HepG2 (cell line): ENCODE results near the gene BCL2. TPM values are rescaled to one million over a fixed set of nuclear protein-coding genes. Genes with fewer than 3 reads are reported as not detected.

Source experiments
- ATAC-seq: fragments of 200-7000 bp; cut with Tn5 transposase; 3 replicates; pipeline ENCODE4 v1.9.1; 2020; ENCODE audit warnings: mild to moderate bottlenecking, moderate library complexity
- BruUV-seq: library from RNA; stranded (reverse); fragments of 400-500 nt; replicated peaks from 2 replicates; lab custom pipeline; 2021; lab: Mats Ljungman, UMichigan
- CTCF ChIA-PET: fragments of 300-600 bp; formaldehyde crosslinking; extraction: SDS; loops from one replicate; lab custom pipeline; 2021; ENCODE audit warnings: low total read pairs, inconsistent platforms, low intra/inter-chr PET ratio; lab: Yijun Ruan, JAX
- POLR2A ChIA-PET: fragments of 350-600 bp; sonication (Branson Sonifier 250); formaldehyde crosslinking; loops from one replicate; lab custom pipeline; 2020; ENCODE audit warnings: antibody characterized with exemption, inconsistent platforms; lab: Yijun Ruan, JAX
- DNase-seq: peaks from one replicate; pipeline ENCODE4 v3.0.0-alpha.2; 2015; ENCODE audit warnings: low spot score
- FAIRE-seq: peaks from 3 replicates; lab custom pipeline; 2011; peaks lifted over from hg19 to GRCh38; lab: Jason Lieb, UNC
- H2AFZ ChIP-seq: one replicate; pipeline ENCODE4 v1.6.1; 2011; ENCODE audit warnings: low read length, inconsistent platforms
- H3K27ac ChIP-seq: fragments of 300-600 bp; 3 replicates; pipeline ENCODE4 v1.8.0; 2011; ENCODE audit warnings: mixed run types, mild to moderate bottlenecking, mixed read lengths, low read length, inconsistent platforms; ENCODE audit not compliant: insufficient read depth; ENCODE audit errors: extremely low read length
- H3K27me3 ChIP-seq, 2 experiments: fragments of 200-600 bp in 1 of 2; 2 replicates in 1 of 2; 3 replicates in 1 of 2; pipeline versions ENCODE4 v1.6.0 to v1.8.0; 2011; ENCODE audit warnings: low read length in 2 of 2, mild to moderate bottlenecking in 2 of 2, moderate library complexity in 2 of 2, inconsistent platforms in 1 of 2; ENCODE audit not compliant: insufficient read depth in 2 of 2, control insufficient read depth in 1 of 2
- H3K36me3 ChIP-seq, 2 experiments: fragments of 200-600 bp in 1 of 2; replicated peaks in 1 of 2; 2 replicates in 1 of 2; 3 replicates in 1 of 2; pipeline versions ENCODE4 v1.5.1 to v1.8.0; 2011; ENCODE audit warnings: low read length in 2 of 2, inconsistent platforms in 1 of 2; ENCODE audit not compliant: insufficient read depth in 2 of 2, control insufficient read depth in 1 of 2
- H3K4me1 ChIP-seq: 2 replicates; pipeline ENCODE4 v1.5.1; 2012; ENCODE audit warnings: low read length, inconsistent platforms; ENCODE audit not compliant: insufficient read depth
- H3K4me2 ChIP-seq: 2 replicates; pipeline ENCODE4 v1.6.0; 2011; ENCODE audit warnings: low read depth, low read length, inconsistent platforms
- H3K4me3 ChIP-seq, 3 experiments: fragments of 200-600 bp in 1 of 3; sonication (generic), shearing (Covaris generic) in 1 of 3; replicated peaks in 1 of 3; 2 replicates each; pipeline ENCODE4 v1.5.1; 2011 to 2016; ENCODE audit warnings: low read length in 3 of 3, inconsistent platforms in 2 of 3, low read depth in 2 of 3, mild to moderate bottlenecking in 2 of 3, control low read depth in 1 of 3, mixed read lengths in 1 of 3; ENCODE audit not compliant: insufficient read depth in 1 of 3
- H3K79me2 ChIP-seq: one replicate; pipeline ENCODE4 v1.6.1; 2011; ENCODE audit warnings: low read length, inconsistent platforms; ENCODE audit not compliant: insufficient read depth
- H3K9ac ChIP-seq: 2 replicates; pipeline ENCODE4 v1.6.0; 2011; ENCODE audit warnings: mild to moderate bottlenecking, low read depth, low read length, inconsistent platforms; ENCODE audit not compliant: insufficient read depth
- H3K9me3 ChIP-seq: 2 replicates; pipeline ENCODE4 v1.5.1; 2012; ENCODE audit warnings: mild to moderate bottlenecking, low read length
- H4K20me1 ChIP-seq: 2 replicates; pipeline ENCODE4 v1.6.0; 2011; ENCODE audit warnings: inconsistent platforms, mild to moderate bottlenecking, low read length, moderate library complexity; ENCODE audit not compliant: insufficient read depth
- HNRNPUL1 ChIP-seq: fragments of 200-400 bp; formaldehyde crosslinking; IDR thresholded peaks from 2 replicates; pipeline ENCODE4 v1.6.1; 2017; ENCODE audit warnings: low read depth, mild to moderate bottlenecking, low read length, moderate library complexity
- MATR3 ChIP-seq: sonication (generic); formaldehyde crosslinking; IDR thresholded peaks from 2 replicates; pipeline ENCODE4 v1.4.0; 2020; ENCODE audit warnings: missing genetic modification reagents
- NPAS2 ChIP-seq: sonication (generic); formaldehyde crosslinking; IDR thresholded peaks from 2 replicates; pipeline ENCODE4 v1.8.0; 2022; ENCODE audit warnings: mild to moderate bottlenecking, missing genetic modification reagents, borderline replicate concordance
- TAF15 ChIP-seq: fragments of 200-400 bp; formaldehyde crosslinking; IDR thresholded peaks from one replicate; pipeline ENCODE4 v1.6.1; 2018; ENCODE audit warnings: mild to moderate bottlenecking, low read depth, low read length; ENCODE audit not compliant: poor library complexity, severe bottlenecking
- ZBED4 ChIP-seq: sonication (generic); formaldehyde crosslinking; IDR thresholded peaks from 2 replicates; pipeline ENCODE4 v1.4.0; 2020; ENCODE audit warnings: missing genetic modification reagents, borderline replicate concordance
- ZNF543 ChIP-seq: sonication (generic); formaldehyde crosslinking; IDR thresholded peaks from 2 replicates; pipeline ENCODE4 v1.4.0; 2020; ENCODE audit warnings: mild to moderate bottlenecking, missing genetic modification reagents
- WGBS: methylation state at CpG from one replicate; pipeline ENCODE4 v1.1.6; 2017; ENCODE audit warnings: low lambda C conversion rate; 5-methylcytosine and 5-hydroxymethylcytosine counted together
- in situ Hi-C: cut with HindIII; loops from 2 replicates; pipeline ENCODE4 v1.10.0; 2017; ENCODE audit warnings: low pct_unique_long_range_greater_than_20kb; ENCODE audit not compliant: extremely low pct_ligation_motif_present
- intact Hi-C: fragments of 100-400 bp; cut with micrococcal nuclease; formaldehyde crosslinking; loops from one replicate; pipeline ENCODE4 v1.10.0; 2022; ENCODE audit not compliant: unreplicated experiment
- polyA plus RNA-seq, 8 experiments: library from polyadenylated mRNA; depleted of rRNA in 3 of 8; stranded (reverse) in 7 of 8; unstranded in 1 of 8; fragments of >200 nt; fragmentation: Illumina TruSeq in 4 of 8; extraction: Trizol in 4 of 8; gene quantifications; 2 replicates each; pipeline versions ENCODE4 v1.2.1 to v1.2.3, GENCODE V29; 2011 to 2016; ENCODE audit warnings: low read depth in 4 of 8, missing spikeins in 1 of 8, mixed read lengths in 1 of 8; ENCODE audit not compliant: insufficient read depth in 1 of 8
- total RNA-seq, 5 experiments: library from RNA; depleted of rRNA; stranded (reverse); fragments of >200 nt; fragmentation: Illumina TruSeq; extraction: Trizol; gene quantifications; 2 replicates each; pipeline ENCODE4 v1.2.3, GENCODE V29; 2016; ENCODE audit warnings: low read depth in 1 of 5
- TF ChIP-seq, protein P1 (sequence below), 2 experiments: fragments of 450-650 bp in 1 of 2; sonication (generic) in 1 of 2; formaldehyde crosslinking; IDR thresholded peaks; 2 replicates each; pipeline versions ENCODE4 v1.5.0 to v1.8.0; 2020 to 2022; ENCODE audit warnings: mild to moderate bottlenecking in 1 of 2, missing genetic modification reagents in 1 of 2
- TF ChIP-seq, protein P2 (sequence below): sonication (generic); formaldehyde crosslinking; conservative IDR thresholded peaks from 2 replicates; pipeline ENCODE4 v1.4.0; 2020; ENCODE audit warnings: missing genetic modification reagents

The BCL2 gene
- total and polyA plus RNA-seq, 2 of the 13 experiments (the other 11 are each of a cell fraction or from before 2014, with no cell fraction given): 0.07 to 0.53 TPM

GRCh38 chr18:63213331-63213900 lies 106.2 kb downstream of the BCL2 start:
- TF ChIP-seq, protein P1, sequence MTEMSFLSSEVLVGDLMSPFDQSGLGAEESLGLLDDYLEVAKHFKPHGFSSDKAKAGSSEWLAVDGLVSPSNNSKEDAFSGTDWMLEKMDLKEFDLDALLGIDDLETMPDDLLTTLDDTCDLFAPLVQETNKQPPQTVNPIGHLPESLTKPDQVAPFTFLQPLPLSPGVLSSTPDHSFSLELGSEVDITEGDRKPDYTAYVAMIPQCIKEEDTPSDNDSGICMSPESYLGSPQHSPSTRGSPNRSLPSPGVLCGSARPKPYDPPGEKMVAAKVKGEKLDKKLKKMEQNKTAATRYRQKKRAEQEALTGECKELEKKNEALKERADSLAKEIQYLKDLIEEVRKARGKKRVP (CRISPR knock-in tag; IDR thresholded peaks at IDR 0.05): peak in 1 of 2 experiments; percentile 70; a peak in 2 of 4 replicates
- TF ChIP-seq NPAS2 (CRISPR knock-in tag): no peak
- no peak for TF ChIP-seq MATR3 (CRISPR knock-in tag)
- ATAC-seq: no peak
- Histone ChIP-seq H3K4me3 (no peak overlapping the region), H4K20me1 (no peaks in the 10 kb centered on the region), H3K9ac (no peak overlapping the region), H2AFZ (no peak overlapping the region), H3K36me3 (no peaks in the 10 kb centered on the region), H3K9me3 (no peaks in the 10 kb centered on the region; the same call in 1 of the 2 replicates), H3K4me1 (no peaks in the 10 kb centered on the region), H3K27ac (no peak overlapping the region), H3K27me3 (peaks cover 1 to 9% of the 10 kb centered on the region in 2 experiments; a peak in 3 of 5 replicates), H3K4me2 (no peak overlapping the region), H3K79me2 (no peaks in the 10 kb centered on the region)
- intact Hi-C loops (no loop called here), in situ Hi-C loops (no loop called here)
- 18% methylated on average over 6 of the region's 6 CpGs for WGBS
- no peak for DNase-seq
- FAIRE-seq: no peak
- POLR2A ChIA-PET: no interaction called here
- BruUV-seq: no TSS peak
- CTCF ChIA-PET: no interaction called here

- H3K9ac ChIP-seq: no peak overlapping the region
- POLR2A ChIA-PET: no interaction called here
- no peak overlapping the region for H2AFZ ChIP-seq
- 14% methylated on average over 3 of the region's 3 CpGs for WGBS
- DNase-seq: no peak
- intact Hi-C loops: no loop called here
- no peak for FAIRE-seq
- no peaks in the 10 kb centered on the region for H3K9me3 ChIP-seq
- in situ Hi-C loops: no loop called here
- no peak overlapping the region for H3K4me3 ChIP-seq
- ATAC-seq: no peak
- H3K27ac ChIP-seq: no peak overlapping the region
- H3K4me2 ChIP-seq: no peak overlapping the region
- H3K36me3 ChIP-seq: no peaks in the 10 kb centered on the region
- CTCF ChIA-PET: no interaction called here
- no peaks in the 10 kb centered on the region for H4K20me1 ChIP-seq
- BruUV-seq: no TSS peak
- H3K27me3 ChIP-seq: peaks cover 1 to 16% of the 10 kb centered on the region in 2 experiments; a peak in 4 of 5 replicates
- no peaks in the 10 kb centered on the region for H3K79me2 ChIP-seq
- no peaks in the 10 kb centered on the region for H3K4me1 ChIP-seq
- TF ChIP-seq ZNF543 (CRISPR knock-in tag): no peak
- TF ChIP-seq, protein P2, sequence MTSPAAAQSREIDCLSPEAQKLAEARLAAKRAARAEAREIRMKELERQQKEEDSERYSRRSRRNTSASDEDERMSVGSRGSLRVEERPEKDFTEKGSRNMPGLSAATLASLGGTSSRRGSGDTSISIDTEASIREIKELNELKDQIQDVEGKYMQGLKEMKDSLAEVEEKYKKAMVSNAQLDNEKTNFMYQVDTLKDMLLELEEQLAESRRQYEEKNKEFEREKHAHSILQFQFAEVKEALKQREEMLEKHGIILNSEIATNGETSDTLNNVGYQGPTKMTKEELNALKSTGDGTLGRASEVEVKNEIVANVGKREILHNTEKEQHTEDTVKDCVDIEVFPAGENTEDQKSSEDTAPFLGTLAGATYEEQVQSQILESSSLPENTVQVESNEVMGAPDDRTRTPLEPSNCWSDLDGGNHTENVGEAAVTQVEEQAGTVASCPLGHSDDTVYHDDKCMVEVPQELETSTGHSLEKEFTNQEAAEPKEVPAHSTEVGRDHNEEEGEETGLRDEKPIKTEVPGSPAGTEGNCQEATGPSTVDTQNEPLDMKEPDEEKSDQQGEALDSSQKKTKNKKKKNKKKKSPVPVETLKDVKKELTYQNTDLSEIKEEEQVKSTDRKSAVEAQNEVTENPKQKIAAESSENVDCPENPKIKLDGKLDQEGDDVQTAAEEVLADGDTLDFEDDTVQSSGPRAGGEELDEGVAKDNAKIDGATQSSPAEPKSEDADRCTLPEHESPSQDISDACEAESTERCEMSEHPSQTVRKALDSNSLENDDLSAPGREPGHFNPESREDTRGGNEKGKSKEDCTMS (CRISPR knock-in tag): no peak
- TF ChIP-seq TAF15: no peak
- TF ChIP-seq ZBED4 (CRISPR knock-in tag): no peak
- TF ChIP-seq HNRNPUL1: no peak
These were observed 109.0 kb downstream of the BCL2 start for GRCh38 chr18:63210521-63210920.
